IMR-90 (cell line): Measurements from ENCODE around the gene NEUROG1. TPM values are rescaled to one million over a fixed set of nuclear protein-coding genes. Genes with fewer than 3 reads are reported as not detected.

Source experiments
- ATAC-seq: fragments of 200-7000 bp; cut with Tn5 transposase; 2 replicates; pipeline ENCODE4 v1.9.1; 2020; ENCODE audit warnings: low read depth, mild to moderate bottlenecking, moderate library complexity
- BruUV-seq: library from RNA; stranded (reverse); fragments of 400-500 nt; replicated peaks from 2 replicates; lab custom pipeline; 2021; lab: Mats Ljungman, UMichigan
- CTCF ChIA-PET: fragments of 300-600 bp; formaldehyde crosslinking; extraction: SDS; loops from one replicate; lab custom pipeline; 2021; ENCODE audit warnings: antibody characterized with exemption; lab: Yijun Ruan, JAX
- POLR2A ChIA-PET: fragments of 300-600 bp; sonication (Branson Sonifier 250); formaldehyde crosslinking; loops from one replicate; lab custom pipeline; 2022; ENCODE audit warnings: antibody characterized with exemption; ENCODE audit not compliant: unreplicated experiment; lab: Charles Lee
- DNase-seq: peaks from one replicate; pipeline ENCODE4 v3.0.0; 2013
- H2AFZ ChIP-seq: replicated peaks from 2 replicates; pipeline ENCODE3; 2013; ENCODE audit warnings: low read length, mild to moderate bottlenecking; ENCODE audit not compliant: poor library complexity
- H2AK5ac ChIP-seq: 2 replicates; pipeline ENCODE4 v1.6.1; 2013; ENCODE audit warnings: low read depth, low read length, inconsistent platforms
- H2AK9ac ChIP-seq: replicated peaks from 2 replicates; pipeline ENCODE3; 2013; ENCODE audit warnings: mild to moderate bottlenecking, low read depth, low read length, moderate library complexity; ENCODE audit not compliant: poor library complexity
- H2BK120ac ChIP-seq: 2 replicates; pipeline ENCODE4 v1.6.1; 2013; ENCODE audit warnings: low read depth, low read length, inconsistent platforms
- H2BK15ac ChIP-seq: 3 replicates; pipeline ENCODE4 v1.6.1; 2013; ENCODE audit warnings: low read depth, low read length, inconsistent platforms
- H2BK20ac ChIP-seq: 2 replicates; pipeline ENCODE4 v1.6.1; 2013; ENCODE audit warnings: low read depth, mild to moderate bottlenecking, inconsistent platforms, low read length, moderate library complexity
- H2BK5ac ChIP-seq: 2 replicates; pipeline ENCODE4 v1.6.1; 2013; ENCODE audit warnings: mild to moderate bottlenecking, low read depth, low read length, inconsistent platforms; ENCODE audit not compliant: poor library complexity, severe bottlenecking
- H3K14ac ChIP-seq: replicated peaks from 2 replicates; pipeline ENCODE4 v1.6.1; 2013; ENCODE audit warnings: low read depth, low read length, inconsistent platforms
- H3K18ac ChIP-seq: 2 replicates; pipeline ENCODE4 v1.6.1; 2013; ENCODE audit warnings: low read depth, low read length, control low read depth
- H3K23ac ChIP-seq: 2 replicates; pipeline ENCODE4 v1.6.1; 2013; ENCODE audit warnings: low read depth, low read length, inconsistent platforms
- H3K27ac ChIP-seq: 2 replicates; pipeline ENCODE4 v1.5.1; 2013; ENCODE audit warnings: mild to moderate bottlenecking, control low read depth, low read length; ENCODE audit not compliant: insufficient read depth
- H3K27me3 ChIP-seq: 2 replicates; pipeline ENCODE4 v1.6.1; 2013; ENCODE audit warnings: low read length; ENCODE audit not compliant: control insufficient read depth, insufficient read depth
- H3K36me3 ChIP-seq: 2 replicates; pipeline ENCODE4 v1.6.1; 2013; ENCODE audit warnings: low read length, mixed read lengths; ENCODE audit not compliant: control insufficient read depth, insufficient read depth
- H3K4ac ChIP-seq: 2 replicates; pipeline ENCODE4 v1.6.1; 2013; ENCODE audit warnings: low read depth, low read length, inconsistent platforms
- H3K4me1 ChIP-seq: 2 replicates; pipeline ENCODE4 v1.6.1; 2013; ENCODE audit warnings: low read length, mixed read lengths; ENCODE audit not compliant: control insufficient read depth, insufficient read depth
- H3K4me2 ChIP-seq: 2 replicates; pipeline ENCODE4 v1.6.1; 2013; ENCODE audit warnings: low read depth, mild to moderate bottlenecking, control low read depth, low read length, moderate library complexity
- H3K4me3 ChIP-seq: 2 replicates; pipeline ENCODE4 v1.5.1; 2013; ENCODE audit warnings: low read depth, mild to moderate bottlenecking, control low read depth, low read length, moderate library complexity; ENCODE audit not compliant: insufficient read depth
- H3K56ac ChIP-seq: 2 replicates; pipeline ENCODE4 v1.6.1; 2013; ENCODE audit warnings: low read length, inconsistent platforms; ENCODE audit not compliant: insufficient read depth; ENCODE audit errors: extremely low read depth
- H3K79me1 ChIP-seq, 2 experiments: 2 replicates each; pipeline ENCODE4 v1.6.1; 2013; ENCODE audit warnings: low read length in 2 of 2, inconsistent platforms in 1 of 2, low read depth in 1 of 2
- H3K9ac ChIP-seq: 2 replicates; pipeline ENCODE4 v1.6.1; 2013; ENCODE audit warnings: low read depth, low read length, control low read depth
- H3K9me1 ChIP-seq: 2 replicates; pipeline ENCODE4 v1.6.1; 2013; ENCODE audit warnings: low read length, inconsistent platforms; ENCODE audit not compliant: insufficient read depth
- H3K9me3 ChIP-seq: 2 replicates; pipeline ENCODE4 v1.6.1; 2013; ENCODE audit warnings: low read length; ENCODE audit not compliant: control insufficient read depth, insufficient read depth
- H4K20me1 ChIP-seq: 2 replicates; pipeline ENCODE4 v1.6.1; 2013; ENCODE audit warnings: low read length, inconsistent platforms; ENCODE audit not compliant: insufficient read depth
- H4K5ac ChIP-seq: 2 replicates; pipeline ENCODE4 v1.6.1; 2013; ENCODE audit warnings: mild to moderate bottlenecking, low read depth, low read length, control low read depth
- H4K8ac ChIP-seq, 2 experiments: 2 replicates each; pipeline ENCODE4 v1.6.1; 2013; ENCODE audit warnings: low read depth in 2 of 2, low read length in 2 of 2, control low read depth in 1 of 2, inconsistent platforms in 1 of 2
- H4K91ac ChIP-seq: 2 replicates; pipeline ENCODE4 v1.6.1; 2013; ENCODE audit warnings: low read depth, low read length, inconsistent platforms; ENCODE audit not compliant: insufficient read depth
- BHLHE40 ChIP-seq: fragments of 150-350 bp; IDR thresholded peaks from 2 replicates; pipeline ENCODE4 v1.6.1; 2016; ENCODE audit warnings: mild to moderate bottlenecking, low read depth, low read length
- FOS ChIP-seq: fragments of 150-350 bp; IDR thresholded peaks from 2 replicates; pipeline ENCODE4 v1.6.1; 2016; ENCODE audit warnings: low read depth, low read length
- MAFK ChIP-seq: IDR thresholded peaks from 2 replicates; pipeline ENCODE4 v1.6.1; 2012; ENCODE audit warnings: low read depth, low read length, improper control_type of control experiment
- SMC3 ChIP-seq: fragments of 150-350 bp; IDR thresholded peaks from 2 replicates; pipeline ENCODE4 v1.6.1; 2016; ENCODE audit warnings: low read depth, mild to moderate bottlenecking, antibody characterized with exemption, low read length, moderate library complexity
- WGBS, 2 experiments: methylation state at CpG; one replicate each; pipeline versions ENCODE4 v1.1.5 to v1.1.7; 2013; ENCODE audit warnings: missing lambda C conversion rate in 2 of 2; ENCODE audit not compliant: insufficient read length in 1 of 2; ENCODE audit errors: extremely low coverage in 2 of 2; 5-methylcytosine and 5-hydroxymethylcytosine counted together
- dilution Hi-C: fragments of 300-500 bp; cut with HindIII; formaldehyde crosslinking; loops from one replicate; pipeline ENCODE4 v1.14.3; 2018; ENCODE audit warnings: low sequenced_read_pairs; ENCODE audit not compliant: unreplicated experiment
- in situ Hi-C: fragments of 300-500 bp; cut with MboI; formaldehyde crosslinking; loops from 3 replicates; pipeline ENCODE4 v1.14.3; 2019; ENCODE audit warnings: low sequenced_read_pairs, inconsistent platforms, mixed read lengths
- intact Hi-C: fragments of 100-400 bp; cut with micrococcal nuclease; formaldehyde crosslinking; loops from 2 replicates; pipeline ENCODE4 v1.10.0; 2022
- polyA plus RNA-seq, 3 experiments: library from polyadenylated mRNA; depleted of rRNA; stranded (reverse); fragments of >200 nt; gene quantifications; 2 replicates each; pipeline ENCODE4 v1.2.3, GENCODE V29; 2012; ENCODE audit warnings: low replicate concordance in 1 of 3
- total RNA-seq: library from RNA; depleted of rRNA; stranded (reverse); fragments of >200 nt; gene quantifications from 2 replicates; pipeline ENCODE4 v1.2.3, GENCODE V29; 2012

NEUROG1 gene
- total and polyA plus RNA-seq, 2 of the 4 experiments (the other 2 are of a cell fraction) = not detected

DNA sequence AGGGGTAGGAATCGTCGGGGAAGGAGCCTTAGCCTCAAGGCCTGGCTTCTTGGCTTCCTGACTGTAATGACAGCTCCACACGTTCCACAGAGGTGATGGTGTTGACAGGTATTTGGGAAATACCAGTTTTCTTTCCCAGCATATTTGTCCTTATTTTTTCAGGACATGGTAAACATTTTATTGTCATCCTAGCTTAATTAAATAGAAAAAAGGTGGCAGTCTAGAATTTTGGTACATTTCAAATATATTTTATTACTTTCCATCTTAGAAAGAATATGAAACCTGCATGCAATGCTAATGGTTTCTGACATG, 34.6 kb upstream of the NEUROG1 start:
- peaks cover 28% of the 10 kb centered on the region; the same call in 1 of the 2 replicates for H3K27me3 ChIP-seq

More for the DNA sequence above, 34.6 kb upstream of the NEUROG1 start:
- dilution Hi-C loops = loop anchor here (25.0 kb wide), 1 partner anchor 108 kb away; the partner anchor contains the start of gene TIFAB
- H3K79me1 ChIP-seq = no peaks in the 10 kb centered on the region
- ChIA-PET POLR2A (no interaction called here), CTCF (interaction anchor here (0.6 to 1.5 kb wide), 3 partner anchors 10 to 104 kb away, joined by 3 to 8 read pairs (median 3); no protein-coding TSS in a partner anchor)
- no peak overlapping the region for H3K4me3 ChIP-seq
- no peak overlapping the region for H3K27ac ChIP-seq
- no peak overlapping the region for H3K23ac ChIP-seq
- H3K9me1 ChIP-seq = no peaks in the 10 kb centered on the region
- no peak overlapping the region for H3K56ac ChIP-seq
- no peak for TF ChIP-seq FOS
- TF ChIP-seq SMC3 = no peak
- no peak for TF ChIP-seq BHLHE40
- TF ChIP-seq MAFK = no peak
- no peaks in the 10 kb centered on the region for H3K36me3 ChIP-seq
- WGBS, 2 experiments = no CpG with 5 or more reads among the region's 3 CpGs
- H2BK120ac ChIP-seq = no peak overlapping the region
- no peak overlapping the region for H2AFZ ChIP-seq
- no peak overlapping the region for H3K9ac ChIP-seq
- no peak overlapping the region for H3K4ac ChIP-seq
- no peak overlapping the region for H3K4me2 ChIP-seq
- in situ Hi-C loops = loop anchor here (25.0 kb wide), 1 partner anchor 642 kb away; no protein-coding TSS in a partner anchor
- no peak for DNase-seq
- H4K8ac ChIP-seq = no peak overlapping the region
- no peak overlapping the region for H2BK15ac ChIP-seq
- ATAC-seq = no peak
- BruUV-seq = no TSS peak
- H3K14ac ChIP-seq = no peak overlapping the region
- no peaks in the 10 kb centered on the region for H4K20me1 ChIP-seq
- H2AK5ac ChIP-seq = no peak overlapping the region
- no peak overlapping the region for H4K91ac ChIP-seq
- no peak overlapping the region for H2BK20ac ChIP-seq
- H2BK5ac ChIP-seq = no peak overlapping the region
- H4K5ac ChIP-seq = no peak overlapping the region
- intact Hi-C loops = no loop called here
- no peaks in the 10 kb centered on the region for H3K9me3 ChIP-seq
- H2AK9ac ChIP-seq = no peak overlapping the region
- H3K4me1 ChIP-seq = no peaks in the 10 kb centered on the region
- H3K18ac ChIP-seq = no peak overlapping the region
